Testis (tissue), 2 donors: Measurements from ENCODE around the gene PROSER3.

ENCODE experiments used
- POLR2A ChIP-seq: fragments of 450-650 bp; IDR thresholded peaks from one replicate; pipeline ENCODE4 v1.6.1; 2017; ENCODE audit warnings: antibody characterized with exemption, mild to moderate bottlenecking, moderate library complexity
- TF ChIP-seq, protein P1 (sequence below), 3 experiments: fragments of 450-650 bp in 2 of 3; fragments of 200-600 bp in 1 of 3; sonication (generic) in 1 of 3; IDR thresholded peaks; one replicate each; pipeline ENCODE4 v1.5.1; 2016 to 2019; ENCODE audit warnings: antibody characterized with exemption in 3 of 3, mild to moderate bottlenecking in 2 of 3, moderate library complexity in 1 of 3

DNA sequence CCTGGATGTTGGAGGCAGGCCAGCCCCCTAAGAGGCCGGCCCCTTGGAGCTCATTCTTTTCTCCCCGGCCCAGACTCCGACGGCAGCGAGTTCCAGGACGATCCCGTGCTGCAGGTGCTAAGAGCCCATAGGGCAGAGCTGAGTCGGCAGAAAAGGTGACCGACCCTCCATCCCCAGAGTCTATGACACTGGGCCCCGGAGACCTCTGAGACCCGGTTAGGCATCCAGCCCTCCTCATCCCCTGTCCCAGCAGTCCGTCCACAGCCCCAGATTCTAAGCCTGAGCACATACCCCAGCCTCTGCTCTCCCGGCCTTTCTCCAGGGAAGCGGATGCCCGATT lies 10.1 kb downstream of the PROSER3 start:
- TF ChIP-seq POLR2A = no peak
- TF ChIP-seq, protein P1, sequence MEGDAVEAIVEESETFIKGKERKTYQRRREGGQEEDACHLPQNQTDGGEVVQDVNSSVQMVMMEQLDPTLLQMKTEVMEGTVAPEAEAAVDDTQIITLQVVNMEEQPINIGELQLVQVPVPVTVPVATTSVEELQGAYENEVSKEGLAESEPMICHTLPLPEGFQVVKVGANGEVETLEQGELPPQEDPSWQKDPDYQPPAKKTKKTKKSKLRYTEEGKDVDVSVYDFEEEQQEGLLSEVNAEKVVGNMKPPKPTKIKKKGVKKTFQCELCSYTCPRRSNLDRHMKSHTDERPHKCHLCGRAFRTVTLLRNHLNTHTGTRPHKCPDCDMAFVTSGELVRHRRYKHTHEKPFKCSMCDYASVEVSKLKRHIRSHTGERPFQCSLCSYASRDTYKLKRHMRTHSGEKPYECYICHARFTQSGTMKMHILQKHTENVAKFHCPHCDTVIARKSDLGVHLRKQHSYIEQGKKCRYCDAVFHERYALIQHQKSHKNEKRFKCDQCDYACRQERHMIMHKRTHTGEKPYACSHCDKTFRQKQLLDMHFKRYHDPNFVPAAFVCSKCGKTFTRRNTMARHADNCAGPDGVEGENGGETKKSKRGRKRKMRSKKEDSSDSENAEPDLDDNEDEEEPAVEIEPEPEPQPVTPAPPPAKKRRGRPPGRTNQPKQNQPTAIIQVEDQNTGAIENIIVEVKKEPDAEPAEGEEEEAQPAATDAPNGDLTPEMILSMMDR (IDR thresholded peaks at IDR 0.05) = no peak
